ENCODE data around the gene FOXN4. TPM values are rescaled to one million over a fixed set of nuclear protein-coding genes. Genes with fewer than 3 reads are reported as not detected.

The FOXN4 gene
- total and polyA plus RNA-seq, 2 experiments from 2014 or later: not detected

DNA sequence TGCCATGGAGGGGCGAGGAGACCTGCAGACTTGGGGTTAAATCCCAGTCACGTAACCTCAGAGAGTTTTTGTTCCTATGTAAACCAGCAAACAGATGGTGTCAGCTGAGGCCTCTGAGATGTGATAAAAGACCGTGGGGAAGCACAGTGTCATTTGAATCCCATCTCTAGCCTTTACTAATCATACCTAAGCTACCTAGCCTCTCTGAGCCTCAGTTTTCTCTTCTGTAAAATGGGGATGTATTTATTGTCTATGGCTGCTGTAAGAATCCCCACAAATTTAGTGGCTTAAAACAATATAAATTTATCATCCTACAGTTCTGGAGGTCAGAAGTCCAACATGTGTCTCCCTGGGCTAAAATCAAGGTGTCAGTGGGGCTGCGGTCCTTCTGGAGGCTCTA lies 33.9 kb downstream of the FOXN4 start:
- Histone ChIP-seq H3K9ac (no peak overlapping the region), H3K79me2 (ENCODE audit: insufficient read depth) (no peaks in the 10 kb centered on the region), H2AFZ (no peak overlapping the region), H4K20me1 (ENCODE audit: insufficient read depth) (no peaks in the 10 kb centered on the region), H3K4me1 (ENCODE audit: insufficient read depth) (no peaks in the 10 kb centered on the region), H3F3A (ENCODE audit: insufficient read depth) (no peaks in the 10 kb centered on the region), H3K4me3 (no peak overlapping the region), H3K27ac (no peak overlapping the region), H3K9me2 (ENCODE audit: insufficient read depth) (no peaks in the 10 kb centered on the region), H3K4me2 (ENCODE audit: unreplicated experiment) (no peak overlapping the region), H3K27me3 (replicated peaks; ENCODE audit: insufficient read depth) (peaks cover 13% of the 10 kb centered on the region; the same call in 1 of the 2 replicates), H3K36me3 (ENCODE audit: low read depth) (no peaks in the 10 kb centered on the region), H3K9me3 (ENCODE audit: low read depth) (no peaks in the 10 kb centered on the region)
- no peak for DNase-seq
- TF ChIP-seq EZH2phosphoT487 (IDR thresholded peaks at IDR 0.05; ENCODE audit: insufficient read depth, low read depth) (no peak), EZH2 (IDR thresholded peaks at IDR 0.05; ENCODE audit: insufficient read depth, poor library complexity, severe bottlenecking) (no peak)
- in situ Hi-C loops (cut with MboI): no loop called here
- 54 to 58% methylated on average over 4 of the region's 4 CpGs for WGBS, 2 experiments (ENCODE audit: low coverage in 1 of 2, low lambda C conversion rate in 2 of 2, missing lambda C conversion rate in 2 of 2)

DNA sequence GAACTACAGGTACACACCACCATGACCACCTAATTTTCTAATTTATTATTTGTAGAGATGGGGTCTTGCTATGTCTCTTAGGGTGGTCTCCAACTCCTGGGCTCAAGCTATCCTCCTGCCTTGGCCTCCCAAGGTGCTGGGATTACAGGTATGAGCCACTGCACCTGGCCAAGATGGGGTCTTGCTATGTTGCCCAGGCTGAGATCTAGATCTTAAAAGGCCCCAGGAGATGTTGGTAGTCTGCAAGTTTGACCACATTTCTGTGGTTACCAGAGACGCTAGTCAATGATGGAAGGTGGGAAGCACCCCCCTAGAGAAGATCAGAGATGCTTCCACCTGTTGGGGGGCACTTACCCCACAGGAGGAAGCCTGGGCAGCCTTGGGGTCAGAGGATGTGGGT lies 34.7 kb downstream of the FOXN4 start:
- in situ Hi-C loops (cut with MboI): no loop called here
- no peaks in the 10 kb centered on the region for H3K79me2 ChIP-seq (ENCODE audit: insufficient read depth)
- H4K20me1 ChIP-seq (ENCODE audit: insufficient read depth): no peaks in the 10 kb centered on the region
- no peaks in the 10 kb centered on the region for H3K9me2 ChIP-seq (ENCODE audit: insufficient read depth)
- no peaks in the 10 kb centered on the region for H3K36me3 ChIP-seq (ENCODE audit: low read depth)
- H3K4me3 ChIP-seq: no peak overlapping the region
- DNase-seq: no peak
- no peak overlapping the region for H3K9ac ChIP-seq
- peaks cover 13% of the 10 kb centered on the region; the same call in 1 of the 2 replicates for H3K27me3 ChIP-seq (replicated peaks; ENCODE audit: insufficient read depth)
- no peak overlapping the region for H3K27ac ChIP-seq
- 73 to 86% methylated on average over 1 of the region's 1 CpG for WGBS, 2 experiments (ENCODE audit: low coverage in 1 of 2, low lambda C conversion rate in 2 of 2, missing lambda C conversion rate in 2 of 2)
- no peaks in the 10 kb centered on the region for H3K4me1 ChIP-seq (ENCODE audit: insufficient read depth)
- no peaks in the 10 kb centered on the region for H3K9me3 ChIP-seq (ENCODE audit: low read depth)
- TF ChIP-seq EZH2phosphoT487 (IDR thresholded peaks at IDR 0.05; ENCODE audit: insufficient read depth, low read depth) (no peak), EZH2 (IDR thresholded peaks at IDR 0.05; ENCODE audit: insufficient read depth, poor library complexity, severe bottlenecking) (no peak)
- H3K4me2 ChIP-seq (ENCODE audit: unreplicated experiment): no peak overlapping the region
- no peak overlapping the region for H2AFZ ChIP-seq
- H3F3A ChIP-seq (ENCODE audit: insufficient read depth): no peaks in the 10 kb centered on the region

GRCh38 chr12:109273354-109273753 lies 35.7 kb downstream of the FOXN4 start:
- H3K4me3 ChIP-seq: no peak overlapping the region
- DNase-seq: no peak
- peaks cover 13% of the 10 kb centered on the region; the same call in 1 of the 2 replicates for H3K27me3 ChIP-seq (replicated peaks; ENCODE audit: insufficient read depth)
- no peaks in the 10 kb centered on the region for H3K9me3 ChIP-seq (ENCODE audit: low read depth)
- H3K27ac ChIP-seq: no peak overlapping the region
- H3K4me1 ChIP-seq (ENCODE audit: insufficient read depth): no peaks in the 10 kb centered on the region
- H3K9ac ChIP-seq: no peak overlapping the region
- 59 to 63% methylated on average over 15 to 16 of the region's 16 CpGs for WGBS, 2 experiments (ENCODE audit: low coverage in 1 of 2, low lambda C conversion rate in 2 of 2, missing lambda C conversion rate in 2 of 2)
- in situ Hi-C loops (cut with MboI): no loop called here
- H3F3A ChIP-seq (ENCODE audit: insufficient read depth): no peaks in the 10 kb centered on the region
- H4K20me1 ChIP-seq (ENCODE audit: insufficient read depth): no peaks in the 10 kb centered on the region
- TF ChIP-seq EZH2 (IDR thresholded peaks at IDR 0.05; ENCODE audit: insufficient read depth, poor library complexity, severe bottlenecking): no peak
- TF ChIP-seq EZH2phosphoT487 (IDR thresholded peaks at IDR 0.05; ENCODE audit: insufficient read depth, low read depth): no peak
- no peaks in the 10 kb centered on the region for H3K79me2 ChIP-seq (ENCODE audit: insufficient read depth)
- no peak overlapping the region for H3K4me2 ChIP-seq (ENCODE audit: unreplicated experiment)
- H3K9me2 ChIP-seq (ENCODE audit: insufficient read depth): no peaks in the 10 kb centered on the region
- no peak overlapping the region for H2AFZ ChIP-seq
- no peaks in the 10 kb centered on the region for H3K36me3 ChIP-seq (ENCODE audit: low read depth)

DNA sequence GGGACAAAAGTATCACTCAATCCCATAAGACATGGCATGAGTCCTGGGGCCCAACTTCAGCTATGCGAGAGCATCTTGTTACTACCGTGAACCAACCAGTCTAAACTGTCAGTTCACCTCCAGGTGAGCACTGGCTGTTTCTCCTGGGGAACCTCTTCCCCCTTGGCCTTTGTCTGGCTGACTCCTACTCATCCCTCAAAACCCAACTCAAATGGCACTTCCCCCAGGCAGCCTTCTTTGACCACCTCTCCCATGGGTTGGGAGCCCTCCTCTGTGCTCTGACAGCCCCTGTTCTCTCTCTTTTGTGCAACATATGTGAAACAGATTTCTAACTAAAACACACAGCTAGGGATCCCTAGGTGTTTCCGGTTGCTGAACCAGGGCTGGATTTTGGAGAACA lies 37.7 kb downstream of the FOXN4 start:
- no peaks in the 10 kb centered on the region for H3K79me2 ChIP-seq (ENCODE audit: insufficient read depth)
- no peak overlapping the region for H3K9ac ChIP-seq
- 47 to 53% methylated on average over 3 of the region's 3 CpGs for WGBS, 2 experiments (ENCODE audit: low coverage in 1 of 2, low lambda C conversion rate in 2 of 2, missing lambda C conversion rate in 2 of 2)
- TF ChIP-seq EZH2 (IDR thresholded peaks at IDR 0.05; ENCODE audit: insufficient read depth, poor library complexity, severe bottlenecking): no peak
- TF ChIP-seq EZH2phosphoT487 (IDR thresholded peaks at IDR 0.05; ENCODE audit: insufficient read depth, low read depth): no peak
- H3K27ac ChIP-seq: no peak overlapping the region
- H3K4me3 ChIP-seq: no peak overlapping the region
- H3F3A ChIP-seq (ENCODE audit: insufficient read depth): no peaks in the 10 kb centered on the region
- H3K9me2 ChIP-seq (ENCODE audit: insufficient read depth): no peaks in the 10 kb centered on the region
- DNase-seq: no peak
- peaks cover 4% of the 10 kb centered on the region; the same call in 1 of the 2 replicates for H3K27me3 ChIP-seq (replicated peaks; ENCODE audit: insufficient read depth)
- in situ Hi-C loops (cut with MboI): no loop called here
- H3K36me3 ChIP-seq (ENCODE audit: low read depth): no peaks in the 10 kb centered on the region
- H3K4me1 ChIP-seq (ENCODE audit: insufficient read depth): no peaks in the 10 kb centered on the region
- no peaks in the 10 kb centered on the region for H4K20me1 ChIP-seq (ENCODE audit: insufficient read depth)
- no peaks in the 10 kb centered on the region for H3K9me3 ChIP-seq (ENCODE audit: low read depth)
- no peak overlapping the region for H2AFZ ChIP-seq
- H3K4me2 ChIP-seq (ENCODE audit: unreplicated experiment): no peak overlapping the region

DNA sequence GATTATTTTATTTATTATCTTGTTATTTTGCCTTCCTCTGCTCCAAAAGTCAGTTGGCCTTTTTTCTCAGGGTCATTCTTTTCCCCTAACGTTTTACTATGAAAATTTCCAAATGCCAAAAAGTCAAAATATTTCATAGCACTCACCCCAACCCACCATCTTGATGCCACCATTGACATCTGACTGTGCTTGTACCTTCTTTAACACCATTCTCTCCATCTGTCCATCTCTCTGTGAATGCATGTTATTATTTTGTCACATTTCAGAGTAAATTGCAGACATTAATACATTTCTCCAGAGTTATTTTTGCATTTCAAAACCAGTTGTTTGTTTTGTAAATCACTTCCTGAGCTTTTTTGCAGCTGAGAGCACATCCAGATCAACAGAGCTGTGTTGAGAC lies 38.6 kb downstream of the FOXN4 start:
- Histone ChIP-seq H3K79me2 (ENCODE audit: insufficient read depth) (no peaks in the 10 kb centered on the region), H3K9ac (no peak overlapping the region), H3K4me3 (no peak overlapping the region), H3K27me3 (replicated peaks; ENCODE audit: insufficient read depth) (peaks cover 4% of the 10 kb centered on the region; the same call in 1 of the 2 replicates), H3K36me3 (ENCODE audit: low read depth) (no peaks in the 10 kb centered on the region), H3K9me2 (ENCODE audit: insufficient read depth) (no peaks in the 10 kb centered on the region), H3K27ac (no peak overlapping the region), H3K4me2 (ENCODE audit: unreplicated experiment) (no peak overlapping the region), H4K20me1 (ENCODE audit: insufficient read depth) (no peaks in the 10 kb centered on the region), H3F3A (ENCODE audit: insufficient read depth) (no peaks in the 10 kb centered on the region), H3K9me3 (ENCODE audit: low read depth) (no peaks in the 10 kb centered on the region), H3K4me1 (ENCODE audit: insufficient read depth) (no peaks in the 10 kb centered on the region), H2AFZ (no peak overlapping the region)
- no peak for TF ChIP-seq EZH2phosphoT487 (IDR thresholded peaks at IDR 0.05; ENCODE audit: insufficient read depth, low read depth)
- no peak for TF ChIP-seq EZH2 (IDR thresholded peaks at IDR 0.05; ENCODE audit: insufficient read depth, poor library complexity, severe bottlenecking)
- in situ Hi-C loops (cut with MboI): no loop called here
- 0 to 5% methylated on average over 1 of the region's 1 CpG for WGBS, 2 experiments (ENCODE audit: low coverage in 1 of 2, low lambda C conversion rate in 2 of 2, missing lambda C conversion rate in 2 of 2)
- DNase-seq: no peak

All from GM23248 (cell line).